LNCaP clone FGC (cell line): ENCODE results near the gene DPH3.

Source experiments
- DNase-seq: peaks from one replicate; pipeline ENCODE4 v3.0.0-alpha.2; 2011; ENCODE audit warnings: low read depth
- H3K4me3 ChIP-seq: 2 replicates; pipeline ENCODE4 v1.5.1; 2011; ENCODE audit warnings: mild to moderate bottlenecking, low read depth, low read length, control low read depth
- TF ChIP-seq, protein P1 (sequence below): IDR thresholded peaks from 2 replicates; pipeline ENCODE4 v1.5.1; 2012; ENCODE audit warnings: mild to moderate bottlenecking; ENCODE audit not compliant: control insufficient read depth, insufficient read depth; ENCODE audit errors: extremely low read depth

DPH3 gene

DNA sequence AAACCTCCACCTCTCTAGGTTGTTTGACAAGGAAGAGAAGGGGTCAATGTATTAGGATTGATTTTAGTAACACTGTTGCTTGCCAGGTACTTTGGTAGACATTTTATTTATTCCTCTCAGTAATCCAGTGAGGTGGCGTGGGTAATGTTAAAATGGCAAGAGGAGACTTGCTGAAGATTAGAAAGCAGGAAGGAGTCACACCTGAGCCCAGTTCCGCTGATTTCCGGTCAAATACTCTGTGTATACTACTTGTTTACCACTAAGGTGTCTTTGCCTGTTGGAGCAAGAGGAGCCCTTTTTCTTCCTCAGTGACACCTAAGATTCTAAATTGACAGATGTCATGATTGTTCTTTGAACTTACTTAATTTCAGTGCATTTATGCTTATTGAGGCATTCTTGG lies 2.0 kb upstream of the DPH3 start:
- TF ChIP-seq, protein P1, sequence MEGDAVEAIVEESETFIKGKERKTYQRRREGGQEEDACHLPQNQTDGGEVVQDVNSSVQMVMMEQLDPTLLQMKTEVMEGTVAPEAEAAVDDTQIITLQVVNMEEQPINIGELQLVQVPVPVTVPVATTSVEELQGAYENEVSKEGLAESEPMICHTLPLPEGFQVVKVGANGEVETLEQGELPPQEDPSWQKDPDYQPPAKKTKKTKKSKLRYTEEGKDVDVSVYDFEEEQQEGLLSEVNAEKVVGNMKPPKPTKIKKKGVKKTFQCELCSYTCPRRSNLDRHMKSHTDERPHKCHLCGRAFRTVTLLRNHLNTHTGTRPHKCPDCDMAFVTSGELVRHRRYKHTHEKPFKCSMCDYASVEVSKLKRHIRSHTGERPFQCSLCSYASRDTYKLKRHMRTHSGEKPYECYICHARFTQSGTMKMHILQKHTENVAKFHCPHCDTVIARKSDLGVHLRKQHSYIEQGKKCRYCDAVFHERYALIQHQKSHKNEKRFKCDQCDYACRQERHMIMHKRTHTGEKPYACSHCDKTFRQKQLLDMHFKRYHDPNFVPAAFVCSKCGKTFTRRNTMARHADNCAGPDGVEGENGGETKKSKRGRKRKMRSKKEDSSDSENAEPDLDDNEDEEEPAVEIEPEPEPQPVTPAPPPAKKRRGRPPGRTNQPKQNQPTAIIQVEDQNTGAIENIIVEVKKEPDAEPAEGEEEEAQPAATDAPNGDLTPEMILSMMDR, result no peak
- H3K4me3 ChIP-seq, result no peak overlapping the region
- DNase-seq, result no peak

DNA sequence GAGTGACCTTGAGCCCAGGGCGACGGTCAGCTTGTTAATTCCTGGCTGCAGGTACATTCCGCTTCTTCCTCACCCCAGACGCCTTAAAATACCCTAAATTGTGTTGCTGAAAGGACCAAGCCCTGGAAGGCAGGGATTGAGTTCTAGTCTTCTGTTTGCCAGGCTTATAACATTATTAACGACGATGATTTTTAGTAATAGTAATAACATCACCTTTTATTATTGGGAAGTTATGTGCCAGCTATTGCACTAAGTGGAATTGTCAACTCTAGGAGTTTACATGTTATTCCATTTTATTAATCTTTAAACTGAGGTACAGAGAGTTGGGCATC lies 678 bp upstream of the DPH3 start:
- peak overlapping the region; percentile 98 for H3K4me3 ChIP-seq
- TF ChIP-seq, protein P1, result no peak
- no peak for DNase-seq

DNA sequence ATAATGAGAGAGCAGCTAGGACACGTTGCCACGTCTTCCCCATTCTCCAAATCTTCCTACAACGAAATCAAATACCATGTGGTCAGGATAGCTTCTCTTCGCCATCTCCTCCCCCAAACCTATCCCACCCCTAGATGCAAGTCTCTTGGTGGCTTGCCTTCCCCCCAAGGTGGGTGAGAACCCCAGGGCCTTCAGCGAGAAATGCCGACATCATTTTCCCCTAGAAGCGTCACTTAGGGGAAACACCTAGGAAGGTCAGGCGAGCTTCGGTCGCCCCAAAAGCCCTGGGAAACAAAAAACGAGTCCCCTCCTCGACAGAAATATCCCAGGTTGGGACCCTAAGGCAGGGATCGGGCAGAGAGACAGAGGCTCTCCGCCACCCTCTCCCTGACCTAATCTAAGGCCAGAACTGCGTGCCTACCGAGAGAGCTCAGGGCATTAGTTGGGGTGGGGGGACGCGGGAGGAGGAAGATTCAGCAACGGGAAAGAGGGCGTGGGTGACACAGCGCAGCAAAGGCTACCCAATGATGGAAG lies 502 bp downstream of the DPH3 start:
- TF ChIP-seq, protein P1, result no peak
- no peak for DNase-seq
- peak overlapping the region; percentile 98 for H3K4me3 ChIP-seq

DNA sequence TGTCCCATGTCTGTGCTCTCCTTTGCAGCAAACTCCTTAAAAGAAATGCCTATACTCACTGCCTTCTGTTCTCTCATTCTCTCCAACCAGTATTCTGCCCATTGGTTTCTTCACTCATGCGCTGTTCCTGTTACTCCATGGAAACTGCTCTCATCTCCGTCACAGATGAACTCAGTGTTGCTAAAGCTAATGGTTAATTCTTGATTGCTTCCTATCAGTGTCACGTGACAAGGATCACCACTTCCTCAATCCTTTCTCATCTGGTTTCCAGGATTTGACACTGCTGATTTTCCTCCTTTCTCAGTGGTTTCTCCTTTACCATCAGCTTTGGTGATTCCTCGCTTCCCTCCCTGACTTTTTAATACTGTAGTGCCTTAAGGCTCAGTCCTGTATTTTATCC lies 2.6 kb downstream of the DPH3 start:
- DNase-seq, result no peak
- TF ChIP-seq, protein P1, result no peak
- H3K4me3 ChIP-seq, result no peak overlapping the region

DNA sequence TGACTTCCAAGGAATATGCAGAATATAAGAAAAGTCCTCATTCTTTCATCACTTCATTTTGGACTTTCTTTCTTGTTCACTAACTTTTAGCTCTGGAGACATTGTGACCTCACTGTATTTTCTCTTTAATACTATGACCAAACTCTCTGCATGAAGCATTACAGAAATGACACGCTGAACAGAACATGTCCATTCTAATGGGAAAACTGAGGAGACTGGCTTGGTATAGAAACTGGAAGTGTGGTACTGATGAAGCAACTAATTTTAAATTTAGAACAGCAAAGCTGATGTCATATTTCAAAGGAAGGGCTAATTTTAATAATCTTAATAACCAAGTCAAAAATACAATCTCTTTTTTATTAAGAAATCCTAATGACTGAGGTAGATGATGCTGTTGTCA lies 4.7 kb downstream of the DPH3 start:
- H3K4me3 ChIP-seq, result no peak overlapping the region
- DNase-seq, result no peak
- TF ChIP-seq, protein P1, result no peak

DNA sequence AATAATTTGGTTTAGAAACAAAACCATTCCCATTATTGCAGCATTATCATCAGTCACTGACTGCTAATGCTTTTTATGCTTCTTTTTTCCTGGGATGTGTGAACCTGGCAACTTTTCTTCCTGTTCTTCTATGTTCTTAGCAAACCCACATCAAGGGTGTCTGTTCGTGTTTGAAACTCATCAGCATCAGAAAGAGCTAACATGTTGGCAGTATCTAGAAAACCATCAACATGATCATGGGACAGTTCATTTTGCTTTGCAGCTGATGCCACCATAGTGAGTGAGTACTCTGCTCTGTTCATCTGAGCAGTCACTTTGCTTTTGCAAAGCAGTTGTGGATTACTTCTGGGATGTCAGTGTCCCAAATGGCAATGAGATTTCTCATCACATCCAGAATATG lies 5.9 kb downstream of the DPH3 start:
- DNase-seq, result no peak
- H3K4me3 ChIP-seq, result no peak overlapping the region
- TF ChIP-seq, protein P1, result no peak

DNA sequence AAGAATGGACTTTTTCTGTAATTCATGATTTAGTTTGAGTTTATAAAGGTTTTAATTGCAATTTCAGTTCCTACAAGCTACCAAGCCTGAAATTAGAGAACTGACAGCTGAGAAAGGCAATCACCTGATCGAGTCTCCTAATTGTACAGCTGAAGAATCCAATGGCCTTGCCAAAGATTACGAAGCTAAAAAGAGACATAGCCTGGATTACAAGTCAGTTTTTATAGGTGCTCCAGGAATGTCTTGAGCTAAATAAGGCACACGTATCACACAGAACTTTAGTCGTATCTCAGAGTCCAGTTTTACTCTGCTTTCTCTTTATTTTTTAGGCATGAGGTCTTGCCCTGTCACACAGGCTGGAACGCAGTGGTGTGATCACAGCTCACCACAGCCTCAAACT lies 6.6 kb downstream of the DPH3 start:
- TF ChIP-seq, protein P1, result no peak
- no peak for DNase-seq

More for the DNA sequence above, 6.6 kb downstream of the DPH3 start:
- H3K4me3 ChIP-seq, result no peak overlapping the region
